ENCODE measurements around the gene LPAR6.

LPAR6 gene

DNA sequence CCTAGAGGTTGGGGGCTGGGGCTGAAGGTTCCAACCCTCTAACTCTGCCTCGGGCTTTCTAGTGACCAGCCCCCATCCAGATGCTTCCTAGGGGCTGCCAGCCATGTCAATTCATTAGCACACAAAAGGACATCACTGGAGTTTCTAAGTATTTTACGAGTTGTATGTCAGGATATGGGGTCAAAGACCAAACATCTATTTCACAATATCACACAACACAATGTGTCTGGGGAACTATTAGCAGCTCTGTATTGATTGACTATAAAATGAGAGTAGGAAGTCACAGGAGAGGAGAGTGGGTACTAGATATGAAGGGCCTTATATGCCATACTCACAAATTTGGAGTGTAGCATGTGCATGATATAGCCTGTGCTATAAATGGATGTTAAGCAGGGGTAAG is 42.1 kb downstream of the LPAR6 start:
- DNase-seq (ENCODE audit: low read depth): no peak

- DNase-seq (ENCODE audit: low read depth): no peak
These were observed 42.9 kb downstream of the LPAR6 start for GRCh38 chr13:48369988-48370387.

Data from stimulated activated CD8-positive, alpha-beta memory T cell treated with anti-CD3 and anti-CD28 coated beads, Interleukin-7, amount 100 ng/mL, for 24 hours (primary cell).